ENCODE results near the gene LHPP.
"Not testable (repeated sequence)": the region's sequence is repeated elsewhere in the genome, so short reads cannot be mapped to it uniquely, and the experiment has no call there.

Gene LHPP

DNA sequence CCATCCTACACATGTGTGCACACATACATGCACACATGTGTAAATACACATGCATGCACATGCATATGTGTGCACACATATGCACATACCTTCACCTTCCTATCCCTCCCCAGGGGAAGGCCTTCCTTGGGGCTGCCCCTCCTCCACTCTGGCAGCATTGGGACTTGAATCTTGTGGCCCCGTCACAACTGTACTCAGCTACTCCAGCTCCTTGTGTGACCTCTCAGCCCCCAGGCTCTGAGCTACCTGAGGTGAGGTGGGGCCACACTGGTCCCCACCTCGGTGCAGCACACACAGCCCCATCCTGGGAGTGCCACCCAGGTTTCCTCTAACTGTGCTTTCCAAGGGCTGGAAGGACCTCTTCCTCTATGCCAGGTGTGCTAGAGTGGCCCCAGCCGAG, 116.0 kb downstream of the LHPP start:
- no peak for DNase-seq (ENCODE audit: low read depth)
- TF ChIP-seq, protein P1, sequence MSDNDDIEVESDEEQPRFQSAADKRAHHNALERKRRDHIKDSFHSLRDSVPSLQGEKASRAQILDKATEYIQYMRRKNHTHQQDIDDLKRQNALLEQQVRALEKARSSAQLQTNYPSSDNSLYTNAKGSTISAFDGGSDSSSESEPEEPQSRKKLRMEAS (IDR thresholded peaks at IDR 0.05; ENCODE audit: low read depth, low read length) = no peak
- TF ChIP-seq, protein P2, sequence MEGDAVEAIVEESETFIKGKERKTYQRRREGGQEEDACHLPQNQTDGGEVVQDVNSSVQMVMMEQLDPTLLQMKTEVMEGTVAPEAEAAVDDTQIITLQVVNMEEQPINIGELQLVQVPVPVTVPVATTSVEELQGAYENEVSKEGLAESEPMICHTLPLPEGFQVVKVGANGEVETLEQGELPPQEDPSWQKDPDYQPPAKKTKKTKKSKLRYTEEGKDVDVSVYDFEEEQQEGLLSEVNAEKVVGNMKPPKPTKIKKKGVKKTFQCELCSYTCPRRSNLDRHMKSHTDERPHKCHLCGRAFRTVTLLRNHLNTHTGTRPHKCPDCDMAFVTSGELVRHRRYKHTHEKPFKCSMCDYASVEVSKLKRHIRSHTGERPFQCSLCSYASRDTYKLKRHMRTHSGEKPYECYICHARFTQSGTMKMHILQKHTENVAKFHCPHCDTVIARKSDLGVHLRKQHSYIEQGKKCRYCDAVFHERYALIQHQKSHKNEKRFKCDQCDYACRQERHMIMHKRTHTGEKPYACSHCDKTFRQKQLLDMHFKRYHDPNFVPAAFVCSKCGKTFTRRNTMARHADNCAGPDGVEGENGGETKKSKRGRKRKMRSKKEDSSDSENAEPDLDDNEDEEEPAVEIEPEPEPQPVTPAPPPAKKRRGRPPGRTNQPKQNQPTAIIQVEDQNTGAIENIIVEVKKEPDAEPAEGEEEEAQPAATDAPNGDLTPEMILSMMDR (IDR thresholded peaks at IDR 0.05; ENCODE audit: low read depth, low read length) = no peak
- TF ChIP-seq POLR2A (IDR thresholded peaks at IDR 0.05; ENCODE audit: extremely low read depth, insufficient read length) (no peak), MYC (IDR thresholded peaks at IDR 0.05; ENCODE audit: low read depth, low read length) (no peak)
- no peak overlapping the region for H3K4me3 ChIP-seq (ENCODE audit: low read depth, low read length)

DNA sequence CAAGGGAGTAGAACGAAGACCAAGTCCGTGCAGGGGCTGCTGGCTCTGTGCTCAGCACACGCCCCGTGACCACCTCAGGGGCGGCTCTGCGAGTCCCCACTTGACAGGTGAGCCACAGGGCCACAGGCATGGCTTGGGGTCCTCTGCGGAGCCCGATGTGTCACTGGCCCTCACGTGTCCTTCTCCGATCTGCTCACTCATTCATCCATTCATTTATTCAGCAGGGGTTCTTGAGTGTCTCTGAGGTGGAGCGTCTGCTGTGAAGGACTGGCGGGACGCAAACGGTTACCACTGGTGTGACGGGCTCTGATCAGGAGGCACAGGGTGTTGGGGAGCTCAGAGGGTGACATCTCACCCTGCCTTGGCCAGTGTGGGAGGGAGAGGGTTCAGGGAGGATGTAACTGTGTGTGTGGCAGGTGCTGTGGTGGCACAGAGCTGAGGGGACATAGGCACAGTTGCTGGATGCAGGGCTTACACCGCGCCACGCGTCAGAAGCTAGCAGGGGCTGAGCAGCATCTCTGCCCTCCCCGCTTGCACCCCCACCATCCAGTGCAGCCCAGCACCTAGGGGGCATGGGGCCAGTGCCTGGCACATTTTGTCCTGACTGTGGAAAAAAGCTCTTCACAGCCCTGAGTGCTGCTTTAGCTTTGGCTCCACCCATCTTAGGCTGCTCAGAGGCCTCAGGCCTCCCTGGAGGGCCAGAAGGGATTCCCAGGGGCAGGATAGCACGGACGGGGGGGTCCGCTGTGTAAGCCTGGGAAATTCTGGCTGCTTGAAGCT, 116.8 kb downstream of the LHPP start:
- no peak overlapping the region for H3K4me3 ChIP-seq (ENCODE audit: low read depth, low read length)
- no peak for DNase-seq (ENCODE audit: low read depth)
- TF ChIP-seq, protein P1 (IDR thresholded peaks at IDR 0.05; ENCODE audit: low read depth, low read length) = no peak

DNA sequence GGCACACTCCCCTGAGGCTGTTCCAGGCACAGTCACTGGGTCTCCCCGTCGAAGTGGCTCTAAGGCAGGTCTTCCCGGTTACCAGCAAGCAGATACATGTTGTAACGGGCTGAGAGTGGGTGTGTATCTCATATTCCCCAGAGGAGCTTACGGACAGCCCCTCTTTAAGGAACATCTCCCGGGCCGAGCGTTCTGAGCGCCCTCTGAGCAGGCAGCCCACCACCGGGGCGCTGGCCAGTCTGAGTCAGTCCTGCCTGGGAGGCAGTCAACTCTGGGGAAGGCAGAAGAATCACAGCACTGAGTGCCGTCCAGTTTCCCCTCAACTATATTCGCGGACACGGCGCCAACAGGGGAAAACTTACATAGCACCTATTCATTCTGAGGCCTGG, 117.4 kb downstream of the LHPP start:
- TF ChIP-seq, protein P2 (IDR thresholded peaks at IDR 0.05; ENCODE audit: low read depth, low read length) = no peak
- TF ChIP-seq POLR2A (IDR thresholded peaks at IDR 0.05; ENCODE audit: extremely low read depth, insufficient read length) = no peak
- TF ChIP-seq, protein P1 (IDR thresholded peaks at IDR 0.05; ENCODE audit: low read depth, low read length) = no peak
- TF ChIP-seq MYC (IDR thresholded peaks at IDR 0.05; ENCODE audit: low read depth, low read length) = no peak
- DNase-seq (ENCODE audit: low read depth) = no peak
- no peak overlapping the region for H3K4me3 ChIP-seq (ENCODE audit: low read depth, low read length)

DNA sequence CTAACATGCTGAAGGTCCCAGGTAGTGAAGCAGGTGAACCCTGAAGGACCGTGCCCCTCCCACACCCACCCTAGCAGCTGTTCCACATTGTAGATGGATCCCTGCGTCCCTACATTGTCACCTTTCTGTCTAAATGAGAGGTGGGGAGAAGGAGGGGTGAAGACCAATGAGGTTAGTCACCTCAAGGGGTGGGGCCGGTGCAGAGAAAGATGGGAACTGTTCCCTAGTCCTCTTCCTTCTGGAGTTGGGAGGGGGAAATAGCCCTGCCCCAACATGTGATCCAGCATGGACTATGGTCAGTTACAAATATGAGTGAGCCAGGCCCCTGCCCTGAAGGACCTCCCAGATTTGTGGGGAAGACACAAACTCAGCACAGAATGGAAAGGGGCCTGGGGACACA, 124.5 kb downstream of the LHPP start:
- no peak overlapping the region for H3K4me3 ChIP-seq (ENCODE audit: low read depth, low read length)
- no peak for DNase-seq (ENCODE audit: low read depth)
- TF ChIP-seq, protein P1 (IDR thresholded peaks at IDR 0.05; ENCODE audit: low read depth, low read length) = no peak
- no peak for TF ChIP-seq MYC (IDR thresholded peaks at IDR 0.05; ENCODE audit: low read depth, low read length)
- TF ChIP-seq, protein P2 (IDR thresholded peaks at IDR 0.05; ENCODE audit: low read depth, low read length) = no peak

DNA sequence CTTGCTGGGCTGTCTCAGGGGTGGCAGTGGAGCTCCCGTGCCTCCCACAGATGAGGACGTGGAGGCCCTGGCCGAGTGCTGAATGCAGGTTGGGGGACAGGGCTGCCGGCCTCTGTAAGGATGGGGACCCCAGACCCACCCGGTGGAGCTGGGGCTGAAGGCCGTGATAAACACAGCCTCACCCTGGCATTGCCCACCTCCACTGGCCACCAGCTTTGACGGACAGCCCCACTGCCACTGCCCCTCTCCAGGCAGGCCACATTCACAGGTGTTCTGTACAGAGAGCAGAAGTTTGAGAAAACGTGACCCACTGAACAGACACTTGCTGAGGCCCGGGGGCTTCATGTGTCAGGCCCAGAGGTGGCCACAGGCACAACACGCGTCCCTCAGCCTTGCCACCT, 126.2 kb downstream of the LHPP start:
- no peak overlapping the region for H3K4me3 ChIP-seq (ENCODE audit: low read depth, low read length)
- no peak for DNase-seq (ENCODE audit: low read depth)
- TF ChIP-seq POLR2A (IDR thresholded peaks at IDR 0.05; ENCODE audit: extremely low read depth, insufficient read length) (no peak), MYC (IDR thresholded peaks at IDR 0.05; ENCODE audit: low read depth, low read length) (no peak)
- TF ChIP-seq, protein P2 (IDR thresholded peaks at IDR 0.05; ENCODE audit: low read depth, low read length) = no peak
- TF ChIP-seq, protein P1 (IDR thresholded peaks at IDR 0.05; ENCODE audit: low read depth, low read length) = no peak

DNA sequence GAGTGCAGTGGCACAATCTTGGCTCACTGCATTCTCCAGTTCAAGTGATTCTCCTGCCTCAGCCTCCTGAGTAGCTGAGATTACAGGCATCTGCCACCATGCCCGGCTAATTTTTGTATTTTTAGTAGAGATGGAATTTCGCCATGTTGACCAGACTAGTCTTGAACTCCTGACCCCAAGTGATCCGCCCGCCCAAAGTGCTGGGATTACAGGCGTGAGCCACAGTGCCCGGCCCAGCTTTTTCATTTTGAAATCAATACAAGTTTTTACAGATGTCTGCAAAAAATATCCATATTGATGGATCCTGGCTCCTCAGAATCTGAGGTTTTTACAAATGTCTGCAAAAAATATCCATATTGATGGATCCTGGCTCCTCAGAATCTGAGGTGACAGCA, 126.7 kb downstream of the LHPP start:
- DNase-seq (ENCODE audit: low read depth) = not testable (repeated sequence)

More for the DNA sequence above, 126.7 kb downstream of the LHPP start:
- H3K4me3 ChIP-seq (ENCODE audit: low read depth, low read length) = not testable (repeated sequence)

Measured in NB4 (cell line).